ENCODE measurements around the gene TAF4. TPM values are rescaled to one million over a fixed set of nuclear protein-coding genes. Genes with fewer than 3 reads are reported as not detected.

The TAF4 gene
- total and polyA plus RNA-seq, 2 of the 13 experiments (the other 11 are each of a cell fraction or from before 2014, with no cell fraction given): 5.9 to 12.0 TPM

DNA sequence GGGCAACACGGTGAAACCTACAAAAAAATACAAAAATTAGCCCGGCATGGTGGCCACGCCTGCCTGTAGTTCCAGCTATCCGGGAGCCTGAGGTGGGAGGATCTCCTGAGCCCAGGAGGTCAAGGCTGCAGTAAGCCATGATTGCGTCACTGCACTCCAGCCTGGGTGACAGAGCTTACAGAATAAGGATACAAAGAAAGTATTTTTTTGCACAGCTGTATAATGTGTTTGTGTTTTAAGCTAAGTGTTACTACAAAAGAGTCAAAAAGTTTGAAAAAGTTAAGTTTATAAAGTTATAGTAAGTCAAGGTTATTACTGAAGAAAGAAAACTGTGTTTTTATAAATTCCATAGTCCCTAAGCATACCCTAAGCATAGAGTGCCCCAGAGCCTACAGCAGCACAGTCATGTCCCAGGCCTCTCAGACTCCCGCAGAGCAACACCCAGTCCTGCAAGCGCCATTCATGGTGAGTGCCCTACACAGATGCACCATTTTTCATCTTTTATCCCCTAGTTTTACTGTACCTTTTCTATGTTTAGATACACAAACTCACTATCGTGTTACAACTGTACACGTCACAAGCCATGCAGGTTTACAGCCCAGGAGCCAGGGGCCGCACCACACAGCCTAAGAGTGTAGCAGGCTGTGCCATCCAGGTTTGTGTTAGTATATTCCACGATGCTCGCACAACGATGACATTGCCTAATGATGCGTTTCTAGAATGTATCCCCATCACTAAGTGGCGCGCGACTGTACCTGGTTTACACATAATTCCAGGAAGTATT, 22.4 kb downstream of the TAF4 start (continued):
- no peak for TF ChIP-seq TAF15 (IDR thresholded peaks at IDR 0.05; ENCODE audit: low read depth, low read length, poor library complexity, severe bottlenecking)
- TF ChIP-seq ZNF589 (CRISPR knock-in tag; conservative IDR thresholded peaks at IDR 0.05): no peak
- TF ChIP-seq ZNF788 (CRISPR knock-in tag; IDR thresholded peaks at IDR 0.05; ENCODE audit: borderline replicate concordance): peak; percentile 84; the same call in 1 of the 2 replicates
- TF ChIP-seq, protein P1, sequence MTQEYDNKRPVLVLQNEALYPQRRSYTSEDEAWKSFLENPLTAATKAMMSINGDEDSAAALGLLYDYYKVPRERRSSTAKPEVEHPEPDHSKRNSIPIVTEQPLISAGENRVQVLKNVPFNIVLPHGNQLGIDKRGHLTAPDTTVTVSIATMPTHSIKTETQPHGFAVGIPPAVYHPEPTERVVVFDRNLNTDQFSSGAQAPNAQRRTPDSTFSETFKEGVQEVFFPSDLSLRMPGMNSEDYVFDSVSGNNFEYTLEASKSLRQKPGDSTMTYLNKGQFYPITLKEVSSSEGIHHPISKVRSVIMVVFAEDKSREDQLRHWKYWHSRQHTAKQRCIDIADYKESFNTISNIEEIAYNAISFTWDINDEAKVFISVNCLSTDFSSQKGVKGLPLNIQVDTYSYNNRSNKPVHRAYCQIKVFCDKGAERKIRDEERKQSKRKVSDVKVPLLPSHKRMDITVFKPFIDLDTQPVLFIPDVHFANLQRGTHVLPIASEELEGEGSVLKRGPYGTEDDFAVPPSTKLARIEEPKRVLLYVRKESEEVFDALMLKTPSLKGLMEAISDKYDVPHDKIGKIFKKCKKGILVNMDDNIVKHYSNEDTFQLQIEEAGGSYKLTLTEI (CRISPR knock-in tag; conservative IDR thresholded peaks at IDR 0.05): no peak
- TF ChIP-seq, protein P2, sequence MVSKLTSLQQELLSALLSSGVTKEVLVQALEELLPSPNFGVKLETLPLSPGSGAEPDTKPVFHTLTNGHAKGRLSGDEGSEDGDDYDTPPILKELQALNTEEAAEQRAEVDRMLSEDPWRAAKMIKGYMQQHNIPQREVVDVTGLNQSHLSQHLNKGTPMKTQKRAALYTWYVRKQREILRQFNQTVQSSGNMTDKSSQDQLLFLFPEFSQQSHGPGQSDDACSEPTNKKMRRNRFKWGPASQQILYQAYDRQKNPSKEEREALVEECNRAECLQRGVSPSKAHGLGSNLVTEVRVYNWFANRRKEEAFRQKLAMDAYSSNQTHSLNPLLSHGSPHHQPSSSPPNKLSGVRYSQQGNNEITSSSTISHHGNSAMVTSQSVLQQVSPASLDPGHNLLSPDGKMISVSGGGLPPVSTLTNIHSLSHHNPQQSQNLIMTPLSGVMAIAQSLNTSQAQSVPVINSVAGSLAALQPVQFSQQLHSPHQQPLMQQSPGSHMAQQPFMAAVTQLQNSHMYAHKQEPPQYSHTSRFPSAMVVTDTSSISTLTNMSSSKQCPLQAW (CRISPR knock-in tag; IDR thresholded peaks at IDR 0.05): 0 out of 2 replicates have a peak, but pooled peaks have one; percentile 38
- no peak for TF ChIP-seq EED (CRISPR knock-in tag; IDR thresholded peaks at IDR 0.05)
- TF ChIP-seq ELF4 (CRISPR knock-in tag; IDR thresholded peaks at IDR 0.05; ENCODE audit: borderline replicate concordance): no peak
- TF ChIP-seq ZNF34 (CRISPR knock-in tag; IDR thresholded peaks at IDR 0.05; ENCODE audit: borderline replicate concordance): no peak
- TF ChIP-seq GABPA (IDR thresholded peaks at IDR 0.05; ENCODE audit: low read depth, low read length): no peak
- no peak for TF ChIP-seq GABPA (CRISPR knock-in tag; IDR thresholded peaks at IDR 0.05; ENCODE audit: low read depth)
- TF ChIP-seq, protein P3, sequence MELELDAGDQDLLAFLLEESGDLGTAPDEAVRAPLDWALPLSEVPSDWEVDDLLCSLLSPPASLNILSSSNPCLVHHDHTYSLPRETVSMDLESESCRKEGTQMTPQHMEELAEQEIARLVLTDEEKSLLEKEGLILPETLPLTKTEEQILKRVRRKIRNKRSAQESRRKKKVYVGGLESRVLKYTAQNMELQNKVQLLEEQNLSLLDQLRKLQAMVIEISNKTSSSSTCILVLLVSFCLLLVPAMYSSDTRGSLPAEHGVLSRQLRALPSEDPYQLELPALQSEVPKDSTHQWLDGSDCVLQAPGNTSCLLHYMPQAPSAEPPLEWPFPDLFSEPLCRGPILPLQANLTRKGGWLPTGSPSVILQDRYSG (CRISPR knock-in tag; IDR thresholded peaks at IDR 0.05): no peak
- TF ChIP-seq, protein P4, sequence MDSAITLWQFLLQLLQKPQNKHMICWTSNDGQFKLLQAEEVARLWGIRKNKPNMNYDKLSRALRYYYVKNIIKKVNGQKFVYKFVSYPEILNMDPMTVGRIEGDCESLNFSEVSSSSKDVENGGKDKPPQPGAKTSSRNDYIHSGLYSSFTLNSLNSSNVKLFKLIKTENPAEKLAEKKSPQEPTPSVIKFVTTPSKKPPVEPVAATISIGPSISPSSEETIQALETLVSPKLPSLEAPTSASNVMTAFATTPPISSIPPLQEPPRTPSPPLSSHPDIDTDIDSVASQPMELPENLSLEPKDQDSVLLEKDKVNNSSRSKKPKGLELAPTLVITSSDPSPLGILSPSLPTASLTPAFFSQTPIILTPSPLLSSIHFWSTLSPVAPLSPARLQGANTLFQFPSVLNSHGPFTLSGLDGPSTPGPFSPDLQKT (CRISPR knock-in tag; IDR thresholded peaks at IDR 0.05; ENCODE audit: borderline replicate concordance): no peak
- no peak for TF ChIP-seq ZBTB1 (CRISPR knock-in tag; IDR thresholded peaks at IDR 0.05; ENCODE audit: borderline replicate concordance)
- TF ChIP-seq, protein P5, sequence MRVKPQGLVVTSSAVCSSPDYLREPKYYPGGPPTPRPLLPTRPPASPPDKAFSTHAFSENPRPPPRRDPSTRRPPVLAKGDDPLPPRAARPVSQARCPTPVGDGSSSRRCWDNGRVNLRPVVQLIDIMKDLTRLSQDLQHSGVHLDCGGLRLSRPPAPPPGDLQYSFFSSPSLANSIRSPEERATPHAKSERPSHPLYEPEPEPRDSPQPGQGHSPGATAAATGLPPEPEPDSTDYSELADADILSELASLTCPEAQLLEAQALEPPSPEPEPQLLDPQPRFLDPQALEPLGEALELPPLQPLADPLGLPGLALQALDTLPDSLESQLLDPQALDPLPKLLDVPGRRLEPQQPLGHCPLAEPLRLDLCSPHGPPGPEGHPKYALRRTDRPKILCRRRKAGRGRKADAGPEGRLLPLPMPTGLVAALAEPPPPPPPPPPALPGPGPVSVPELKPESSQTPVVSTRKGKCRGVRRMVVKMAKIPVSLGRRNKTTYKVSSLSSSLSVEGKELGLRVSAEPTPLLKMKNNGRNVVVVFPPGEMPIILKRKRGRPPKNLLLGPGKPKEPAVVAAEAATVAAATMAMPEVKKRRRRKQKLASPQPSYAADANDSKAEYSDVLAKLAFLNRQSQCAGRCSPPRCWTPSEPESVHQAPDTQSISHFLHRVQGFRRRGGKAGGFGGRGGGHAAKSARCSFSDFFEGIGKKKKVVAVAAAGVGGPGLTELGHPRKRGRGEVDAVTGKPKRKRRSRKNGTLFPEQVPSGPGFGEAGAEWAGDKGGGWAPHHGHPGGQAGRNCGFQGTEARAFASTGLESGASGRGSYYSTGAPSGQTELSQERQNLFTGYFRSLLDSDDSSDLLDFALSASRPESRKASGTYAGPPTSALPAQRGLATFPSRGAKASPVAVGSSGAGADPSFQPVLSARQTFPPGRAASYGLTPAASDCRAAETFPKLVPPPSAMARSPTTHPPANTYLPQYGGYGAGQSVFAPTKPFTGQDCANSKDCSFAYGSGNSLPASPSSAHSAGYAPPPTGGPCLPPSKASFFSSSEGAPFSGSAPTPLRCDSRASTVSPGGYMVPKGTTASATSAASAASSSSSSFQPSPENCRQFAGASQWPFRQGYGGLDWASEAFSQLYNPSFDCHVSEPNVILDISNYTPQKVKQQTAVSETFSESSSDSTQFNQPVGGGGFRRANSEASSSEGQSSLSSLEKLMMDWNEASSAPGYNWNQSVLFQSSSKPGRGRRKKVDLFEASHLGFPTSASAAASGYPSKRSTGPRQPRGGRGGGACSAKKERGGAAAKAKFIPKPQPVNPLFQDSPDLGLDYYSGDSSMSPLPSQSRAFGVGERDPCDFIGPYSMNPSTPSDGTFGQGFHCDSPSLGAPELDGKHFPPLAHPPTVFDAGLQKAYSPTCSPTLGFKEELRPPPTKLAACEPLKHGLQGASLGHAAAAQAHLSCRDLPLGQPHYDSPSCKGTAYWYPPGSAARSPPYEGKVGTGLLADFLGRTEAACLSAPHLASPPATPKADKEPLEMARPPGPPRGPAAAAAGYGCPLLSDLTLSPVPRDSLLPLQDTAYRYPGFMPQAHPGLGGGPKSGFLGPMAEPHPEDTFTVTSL (CRISPR knock-in tag; IDR thresholded peaks at IDR 0.05; ENCODE audit: borderline replicate concordance): no peak
- TF ChIP-seq, protein P6, sequence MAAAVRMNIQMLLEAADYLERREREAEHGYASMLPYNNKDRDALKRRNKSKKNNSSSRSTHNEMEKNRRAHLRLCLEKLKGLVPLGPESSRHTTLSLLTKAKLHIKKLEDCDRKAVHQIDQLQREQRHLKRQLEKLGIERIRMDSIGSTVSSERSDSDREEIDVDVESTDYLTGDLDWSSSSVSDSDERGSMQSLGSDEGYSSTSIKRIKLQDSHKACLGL (CRISPR knock-in tag; IDR thresholded peaks at IDR 0.05): no peak
- TF ChIP-seq ZSCAN25 (CRISPR knock-in tag; IDR thresholded peaks at IDR 0.05): no peak

Data from HepG2 (cell line).